Non-pigmented ciliary epithelial cell (primary cell): ENCODE results near the gene MROH7.

Source experiments
- DNase-seq: peaks from one replicate; pipeline ENCODE4 v3.0.0-alpha.2; 2010; ENCODE audit warnings: low read depth

MROH7 gene

GRCh38 chr1:54651608-54652007, 10.0 kb downstream of the MROH7 start:
- DNase-seq, result no peak

GRCh38 chr1:54652168-54652567, 10.6 kb downstream of the MROH7 start:
- DNase-seq, result no peak

GRCh38 chr1:54653036-54653435, 11.4 kb downstream of the MROH7 start:
- peak; percentile 2 for DNase-seq

GRCh38 chr1:54658164-54658913, 16.8 kb downstream of the MROH7 start:
- no peak for DNase-seq

GRCh38 chr1:54663725-54664124, 22.1 kb downstream of the MROH7 start:
- no peak for DNase-seq

- no peak for DNase-seq
Measured at GRCh38 chr1:54664364-54664763, 22.8 kb downstream of the MROH7 start.

GRCh38 chr1:54665852-54666251, 24.3 kb downstream of the MROH7 start:
- no peak for DNase-seq

GRCh38 chr1:54666333-54666732, 24.7 kb downstream of the MROH7 start:
- DNase-seq, result no peak

- DNase-seq, result no peak
Measured at GRCh38 chr1:54667797-54668196, 26.2 kb downstream of the MROH7 start.

GRCh38 chr1:54668567-54668966, 27.0 kb downstream of the MROH7 start:
- no peak for DNase-seq

GRCh38 chr1:54671985-54672608, 30.5 kb downstream of the MROH7 start:
- DNase-seq, result peak; percentile 14

- no peak for DNase-seq
Measured at GRCh38 chr1:54678776-54679643, 37.4 kb downstream of the MROH7 start.

GRCh38 chr1:54679706-54680105, 38.1 kb downstream of the MROH7 start:
- no peak for DNase-seq

GRCh38 chr1:54680387-54680786, 38.8 kb downstream of the MROH7 start:
- no peak for DNase-seq

GRCh38 chr1:54681358-54681757, 39.8 kb downstream of the MROH7 start:
- no peak for DNase-seq

GRCh38 chr1:54683453-54683852, 41.9 kb downstream of the MROH7 start:
- DNase-seq, result no peak

GRCh38 chr1:54685335-54685905, 43.8 kb downstream of the MROH7 start:
- DNase-seq, result no peak

- DNase-seq, result no peak
Measured at GRCh38 chr1:54686155-54686554, 44.6 kb downstream of the MROH7 start.

GRCh38 chr1:54694771-54695170, 53.2 kb downstream of the MROH7 start:
- no peak for DNase-seq

- no peak for DNase-seq
Measured at GRCh38 chr1:54695221-54695620, 53.6 kb downstream of the MROH7 start.

- no peak for DNase-seq
Measured at GRCh38 chr1:54695764-54696163, 54.2 kb downstream of the MROH7 start.

GRCh38 chr1:54696262-54696661, 54.7 kb downstream of the MROH7 start:
- no peak for DNase-seq

- no peak for DNase-seq
Measured at GRCh38 chr1:54697896-54698295, 56.3 kb downstream of the MROH7 start.
